Suppressor macrophage (primary cell): Measurements from ENCODE around the gene KMT2A.
"Not testable (repeated sequence)": the region's sequence is repeated elsewhere in the genome, so short reads cannot be mapped to it uniquely, and the experiment has no call there.

Source experiments
- DNase-seq, 4 experiments: peaks; one replicate each; pipeline ENCODE4 v3.0.0-alpha.2; 2020 to 2022

Gene KMT2A

GRCh38 chr11:118435290-118435892, 901 bp upstream of the KMT2A start:
- DNase-seq = peak; percentile 41 to 72 (median 55)

DNA sequence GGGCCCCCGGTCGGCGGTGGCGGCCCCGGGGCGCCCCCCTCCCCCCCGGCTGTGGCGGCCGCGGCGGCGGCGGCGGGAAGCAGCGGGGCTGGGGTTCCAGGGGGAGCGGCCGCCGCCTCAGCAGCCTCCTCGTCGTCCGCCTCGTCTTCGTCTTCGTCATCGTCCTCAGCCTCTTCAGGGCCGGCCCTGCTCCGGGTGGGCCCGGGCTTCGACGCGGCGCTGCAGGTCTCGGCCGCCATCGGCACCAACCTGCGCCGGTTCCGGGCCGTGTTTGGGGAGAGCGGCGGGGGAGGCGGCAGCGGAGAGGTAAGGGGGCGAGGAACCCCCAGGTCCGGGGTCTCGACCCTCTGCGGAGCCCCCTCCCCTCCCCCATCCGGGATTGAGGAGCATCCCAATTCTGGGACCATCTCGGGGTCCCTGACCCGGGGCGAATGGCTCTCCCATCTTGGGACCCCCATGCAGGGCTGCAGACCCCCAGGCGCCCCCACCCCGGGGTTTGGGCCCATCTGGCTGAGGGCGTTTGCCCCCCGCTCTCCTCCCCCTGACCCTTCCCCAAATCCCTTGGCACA, 431 bp downstream of the KMT2A start:
- peak in 3 of 4 experiments; percentile 10 to 52 (median 32) for DNase-seq

- DNase-seq = peak in 1 of 4 experiments; percentile 25
Observed at GRCh38 chr11:118437208-118438125, 1.2 kb downstream of the KMT2A start.

DNA sequence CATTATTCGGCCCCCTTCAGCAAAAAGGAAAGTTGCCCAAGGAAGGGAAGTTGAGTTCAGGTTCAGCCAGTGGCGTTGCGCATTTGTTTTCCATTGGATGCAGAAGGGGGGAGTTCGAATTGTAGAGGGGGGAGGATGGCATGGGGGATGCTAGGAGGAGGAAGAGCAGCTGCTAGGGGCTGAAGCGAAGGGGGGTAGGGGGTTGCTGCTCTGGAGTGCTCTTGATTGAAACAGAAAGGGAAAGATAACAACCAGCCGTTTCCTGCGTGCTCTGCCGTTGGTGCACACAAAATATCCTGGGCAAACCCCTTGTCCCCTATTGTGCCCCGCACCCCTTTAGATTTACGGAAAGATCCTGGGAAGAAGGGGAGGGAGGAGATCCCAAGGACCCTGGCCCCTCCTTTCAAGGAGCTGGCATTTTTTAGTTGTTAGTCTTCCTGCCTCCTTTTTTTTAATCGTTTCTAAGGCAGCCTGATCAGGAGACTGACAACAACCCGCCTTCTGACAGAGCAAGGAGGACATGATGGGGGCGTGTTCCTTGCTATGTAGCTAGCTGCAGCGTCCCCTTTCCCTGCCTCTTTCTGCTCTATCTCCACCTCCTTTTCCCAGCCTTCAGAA, 2.1 kb downstream of the KMT2A start:
- DNase-seq = peak; percentile 51 to 71 (median 70)

GRCh38 chr11:118439646-118440045, 3.4 kb downstream of the KMT2A start:
- DNase-seq = no peak

GRCh38 chr11:118441770-118442275, 5.5 kb downstream of the KMT2A start:
- DNase-seq = no peak

GRCh38 chr11:118442301-118442700, 6.0 kb downstream of the KMT2A start:
- DNase-seq = no peak

GRCh38 chr11:118442908-118443589, 6.8 kb downstream of the KMT2A start:
- no peak for DNase-seq

DNA sequence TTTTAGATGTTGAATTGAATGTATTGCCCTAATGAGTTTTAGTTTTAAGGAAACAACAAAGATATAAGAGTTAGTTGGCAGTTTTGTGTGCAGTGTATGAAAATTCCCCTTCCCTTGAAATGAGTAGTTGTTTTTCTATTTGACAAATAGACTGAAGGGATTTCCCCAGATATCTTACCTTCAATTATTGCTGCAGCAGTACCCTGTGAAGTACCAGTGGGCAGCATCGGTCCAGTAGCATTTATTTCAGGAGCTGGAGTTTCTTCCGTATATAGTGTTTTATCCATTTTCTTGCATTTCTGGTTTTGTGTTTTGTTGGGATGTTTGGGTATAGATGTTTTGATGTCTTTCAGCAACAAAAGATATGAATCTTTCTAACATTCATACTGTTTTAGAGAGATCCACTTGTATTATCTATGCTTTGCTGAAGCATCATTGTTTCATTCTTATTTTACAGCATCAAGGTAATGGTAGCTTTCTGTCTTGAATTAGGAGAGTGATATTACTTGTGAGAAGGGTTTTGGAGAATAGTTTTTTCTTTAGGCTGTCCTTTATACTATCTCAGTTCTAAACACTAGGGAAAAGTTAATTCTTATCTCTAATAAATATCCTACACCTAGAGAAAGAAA, 7.4 kb downstream of the KMT2A start:
- no peak for DNase-seq

GRCh38 chr11:118447423-118447822, 11.1 kb downstream of the KMT2A start:
- no peak for DNase-seq

DNA sequence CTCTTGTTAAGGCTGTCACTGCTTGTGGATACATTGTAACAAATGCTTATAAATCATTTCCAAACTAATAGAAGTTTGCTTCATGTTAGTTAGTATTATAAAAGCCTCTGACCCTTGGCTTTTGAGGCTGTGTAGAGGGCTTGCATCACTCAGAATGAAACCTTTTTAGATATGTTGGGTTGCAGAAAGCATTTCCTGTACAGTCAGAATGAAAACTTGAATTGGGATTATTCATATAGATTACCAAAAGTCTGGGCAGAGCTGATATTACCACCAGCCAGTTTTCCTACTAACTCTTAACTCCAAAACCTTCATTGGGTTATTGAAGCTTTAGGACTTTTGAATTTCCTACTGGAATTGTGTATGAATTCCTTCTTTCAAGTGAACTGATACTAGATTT, 12.0 kb downstream of the KMT2A start:
- DNase-seq = peak in 1 of 4 experiments; percentile 6

- DNase-seq = no peak
Observed at GRCh38 chr11:118449316-118449918, 13.1 kb downstream of the KMT2A start.

- no peak for DNase-seq
Observed at GRCh38 chr11:118450451-118450850, 14.2 kb downstream of the KMT2A start.

- DNase-seq = no peak
Observed at GRCh38 chr11:118462178-118462577, 25.9 kb downstream of the KMT2A start.

GRCh38 chr11:118468968-118469367, 32.7 kb downstream of the KMT2A start:
- not testable (repeated sequence) for DNase-seq

- no peak for DNase-seq
Observed at GRCh38 chr11:118471030-118471429, 34.7 kb downstream of the KMT2A start.

GRCh38 chr11:118473537-118473936, 37.2 kb downstream of the KMT2A start:
- DNase-seq = no peak

GRCh38 chr11:118476676-118477075, 40.4 kb downstream of the KMT2A start:
- DNase-seq = no peak

DNA sequence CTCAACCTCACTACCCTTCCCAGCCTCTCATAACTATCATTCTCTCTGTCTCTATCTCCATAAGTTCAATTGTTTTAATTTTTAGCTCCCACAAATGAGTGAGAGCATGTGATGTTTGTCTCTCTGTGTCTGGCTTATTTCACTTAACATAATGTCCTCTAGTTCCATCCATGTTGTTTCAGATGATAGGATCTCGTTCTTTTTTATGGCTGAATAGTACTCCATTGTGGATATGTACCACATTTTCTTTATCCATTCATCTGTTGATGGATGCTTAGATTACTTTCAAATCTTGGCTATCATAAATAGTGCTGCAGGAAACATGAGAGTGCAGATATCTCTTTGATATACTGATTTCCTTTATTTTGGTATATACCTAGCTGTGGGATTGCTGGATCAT, 44.9 kb downstream of the KMT2A start:
- not testable (repeated sequence) for DNase-seq

- no peak for DNase-seq
Observed at GRCh38 chr11:118484405-118484804, 48.1 kb downstream of the KMT2A start.

DNA sequence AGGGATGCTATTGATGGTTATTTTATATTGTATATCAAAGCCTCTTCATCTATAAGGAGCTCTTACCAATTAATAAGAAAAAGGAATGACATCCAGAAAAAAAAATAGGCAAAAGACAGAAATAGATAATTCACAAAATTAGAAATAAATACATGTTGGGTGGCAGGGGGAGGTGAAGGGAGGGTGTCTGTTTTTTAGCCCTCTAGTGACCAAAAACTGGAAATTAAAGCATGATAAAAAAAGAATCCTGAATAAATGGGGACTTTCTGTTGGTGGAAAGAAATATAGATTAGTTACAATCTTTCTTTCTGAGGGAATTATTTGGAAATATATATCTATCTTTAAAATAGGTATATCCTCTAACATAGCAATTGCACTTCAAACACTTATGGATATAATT, 49.0 kb downstream of the KMT2A start:
- no peak for DNase-seq
